GM12873 (cell line): ENCODE measurements around the gene RCOR1.

Experiments used
- CTCF ChIP-seq: IDR thresholded peaks from 2 replicates; pipeline ENCODE4 v1.5.1; 2012; ENCODE audit warnings: low read depth, mild to moderate bottlenecking, moderate library complexity, low read length, control low read depth; ENCODE audit not compliant: insufficient read depth; ENCODE audit errors: missing control alignments

RCOR1 gene

GRCh38 chr14:102749393-102750305, 157.2 kb downstream of the RCOR1 start:
- no peak for TF ChIP-seq CTCF

- no peak for TF ChIP-seq CTCF
These were observed 157.9 kb downstream of the RCOR1 start for GRCh38 chr14:102750376-102750775.

- TF ChIP-seq CTCF = no peak
These were observed 158.6 kb downstream of the RCOR1 start for GRCh38 chr14:102751088-102751487.

GRCh38 chr14:102752239-102752847, 159.9 kb downstream of the RCOR1 start:
- no peak for TF ChIP-seq CTCF

GRCh38 chr14:102754370-102755262, 162.2 kb downstream of the RCOR1 start:
- no peak for TF ChIP-seq CTCF

GRCh38 chr14:102757646-102758045, 165.2 kb downstream of the RCOR1 start:
- TF ChIP-seq CTCF = no peak
